Heart left ventricle (tissue), 13 donors: ENCODE data around the gene SETBP1.

ENCODE experiments used
- POLR2A ChIP-seq, 2 donors: fragments of 450-650 bp; IDR thresholded peaks; one replicate each; pipeline ENCODE4 v1.6.1; 2017; ENCODE audit warnings: antibody characterized with exemption in 2 of 2, mild to moderate bottlenecking in 2 of 2, moderate library complexity in 2 of 2
- TF ChIP-seq, protein P1 (sequence below), 12 donors: fragments of 200-600 bp; sonication (generic) in 4 of 12; IDR thresholded peaks; one replicate each; pipeline versions ENCODE4 v1.5.0 to v1.8.0; 2018 to 2022; ENCODE audit warnings: antibody characterized with exemption in 12 of 12, mild to moderate bottlenecking in 5 of 12
- donor health status: ischemic (EF 13 %, LVEDD 7.1; RV severe dilation, severe dysfunction).
- donor health status: DM: no; HTN: yes; CAD: no.
- donor health status: DM: no; HTN: no; CAD: no.
- donor health status: ischemic (EF 25% LVEDD 6.9; RV normal size, moderate dysfunction).
- donor health status: ischemic (EF 25% LVEDD 5.7; RV mildly dilated, moderate dysfunction).
- donor health status: ischemic (EF 35%, LVEDD 5.7; RV mildly dilated, moderate dysfunction).
- donor health status: nonischemic (EF 11% LVEDD 7.7; RV severe dilation, severe dysfunction).
- donor health status: DM: yes; HTN: yes; CAD: no.
- donor health status: PGD.
- donor health status: ischemic (EF 29% LVEDD 5.4; RV normal size, mild dysfunction).
- donor health status: nonischemic (EF 23%, LVEDD 6.1; RV moderate dilation, normal function).

GRCh38 chr18:45012286-45012685 is 331.6 kb downstream of the SETBP1 start:
- TF ChIP-seq, protein P1, sequence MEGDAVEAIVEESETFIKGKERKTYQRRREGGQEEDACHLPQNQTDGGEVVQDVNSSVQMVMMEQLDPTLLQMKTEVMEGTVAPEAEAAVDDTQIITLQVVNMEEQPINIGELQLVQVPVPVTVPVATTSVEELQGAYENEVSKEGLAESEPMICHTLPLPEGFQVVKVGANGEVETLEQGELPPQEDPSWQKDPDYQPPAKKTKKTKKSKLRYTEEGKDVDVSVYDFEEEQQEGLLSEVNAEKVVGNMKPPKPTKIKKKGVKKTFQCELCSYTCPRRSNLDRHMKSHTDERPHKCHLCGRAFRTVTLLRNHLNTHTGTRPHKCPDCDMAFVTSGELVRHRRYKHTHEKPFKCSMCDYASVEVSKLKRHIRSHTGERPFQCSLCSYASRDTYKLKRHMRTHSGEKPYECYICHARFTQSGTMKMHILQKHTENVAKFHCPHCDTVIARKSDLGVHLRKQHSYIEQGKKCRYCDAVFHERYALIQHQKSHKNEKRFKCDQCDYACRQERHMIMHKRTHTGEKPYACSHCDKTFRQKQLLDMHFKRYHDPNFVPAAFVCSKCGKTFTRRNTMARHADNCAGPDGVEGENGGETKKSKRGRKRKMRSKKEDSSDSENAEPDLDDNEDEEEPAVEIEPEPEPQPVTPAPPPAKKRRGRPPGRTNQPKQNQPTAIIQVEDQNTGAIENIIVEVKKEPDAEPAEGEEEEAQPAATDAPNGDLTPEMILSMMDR (IDR thresholded peaks at IDR 0.05), result no peak
- no peak for TF ChIP-seq POLR2A (IDR thresholded peaks at IDR 0.05)
